ENCODE results near the gene TKTL1. TPM values are rescaled to one million over a fixed set of nuclear protein-coding genes. Genes with fewer than 3 reads are reported as not detected.

The TKTL1 gene
- total and polyA plus RNA-seq, 4 donors: 0.23 to 0.24 TPM; not detected in 2

DNA sequence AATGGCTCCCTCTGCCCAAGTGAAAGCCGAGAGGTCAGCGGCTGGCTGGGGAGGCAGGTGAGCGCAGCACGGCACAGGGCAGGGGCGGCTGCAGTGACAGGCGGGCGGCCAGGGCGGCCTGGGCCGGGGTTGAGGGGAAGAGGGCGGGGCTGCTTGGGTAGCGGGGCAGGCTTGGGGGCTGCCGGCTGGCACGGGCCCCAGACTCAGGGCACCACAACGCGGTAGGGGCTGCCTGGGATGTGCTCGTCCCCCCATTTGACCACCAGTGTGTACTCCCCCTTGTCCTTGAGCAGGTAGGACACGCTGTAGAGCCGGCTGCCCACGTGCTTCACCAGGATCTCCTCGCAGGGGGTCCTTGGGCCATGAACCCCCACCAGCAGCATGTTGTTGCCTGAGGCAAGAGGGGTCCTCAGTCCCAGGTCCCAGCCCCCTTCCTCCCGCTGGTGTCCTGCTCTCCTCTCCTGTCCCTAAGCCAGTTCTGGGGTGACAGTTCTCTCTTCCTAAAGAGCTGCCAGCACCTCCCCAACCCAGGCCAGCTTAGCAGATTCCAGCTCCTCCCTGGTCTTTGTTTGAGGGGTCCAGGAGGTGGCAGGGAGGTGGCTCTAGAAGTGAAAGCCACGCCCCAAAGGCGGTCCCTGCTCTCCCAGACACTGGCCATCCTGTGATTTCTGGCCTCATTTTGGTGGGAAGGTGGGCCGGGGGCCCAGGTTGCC is 53.2 kb downstream of the TKTL1 start:
- DNase-seq (peak in 1 of 2 donors; percentile 51), ATAC-seq (ENCODE audit: low FRiP score) (no peak)
- WGBS, 2 donors: 84% methylated on average over 22 to 24 of the region's 24 CpGs
- Histone ChIP-seq H3K27me3 (ENCODE audit: control insufficient read depth in 1 of 2, insufficient read depth in 2 of 2, low read length in 1 of 2) (no peaks in the 10 kb centered on the region), H3K9me3 (ENCODE audit: control insufficient read depth, low read length) (no peaks in the 10 kb centered on the region), H3K4me3 (ENCODE audit: low read length in 2 of 2) (no peak overlapping the region), H3K27ac (ENCODE audit: low read depth in 1 of 2, low read length in 2 of 2) (peak overlapping the region in 1 of 2 donors; percentile 18), H3K4me1 (ENCODE audit: control insufficient read depth in 1 of 2, insufficient read depth in 2 of 2, low read length in 2 of 2) (no peaks in the 10 kb centered on the region), H3K36me3 (ENCODE audit: control insufficient read depth in 1 of 2, insufficient read depth in 2 of 2, low read length in 1 of 2) (peaks cover 0 to 18% of the 10 kb centered on the region in 2 donors)
- intact Hi-C loops (cut with DNase I): no loop called here

DNA sequence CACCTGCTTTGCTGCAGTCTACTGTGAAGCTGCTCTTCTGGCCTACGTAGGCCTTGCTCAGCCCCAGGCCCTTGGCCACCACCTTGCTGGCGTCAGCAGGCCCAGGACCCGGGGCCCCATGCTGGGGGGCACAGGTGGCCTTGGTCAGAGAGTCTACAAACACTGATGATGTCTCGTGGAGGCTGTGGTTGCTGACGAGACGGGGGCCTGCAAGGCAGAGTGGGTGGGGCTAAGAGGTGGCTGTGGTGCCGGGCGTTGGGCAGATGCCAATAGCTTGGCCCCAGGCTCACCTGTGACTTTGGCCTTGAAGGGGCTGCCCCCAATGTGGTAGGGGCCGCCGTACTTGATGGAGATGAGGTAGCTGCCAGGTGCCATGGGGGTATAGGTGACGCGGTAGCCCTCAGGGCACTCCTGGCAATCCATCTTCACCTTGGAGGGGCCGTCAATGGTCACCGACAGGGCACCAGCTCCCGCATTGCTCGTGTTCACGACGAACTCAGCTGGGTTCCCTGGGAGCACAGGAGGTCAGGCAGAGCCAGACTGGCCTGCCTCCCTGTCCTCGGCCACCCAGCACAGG is 53.9 kb downstream of the TKTL1 start:
- Histone ChIP-seq H3K9me3 (ENCODE audit: control insufficient read depth, low read length) (no peaks in the 10 kb centered on the region), H3K27me3 (ENCODE audit: control insufficient read depth in 1 of 2, insufficient read depth in 2 of 2, low read length in 1 of 2) (no peaks in the 10 kb centered on the region), H3K4me3 (ENCODE audit: low read length in 2 of 2) (no peak overlapping the region), H3K27ac (ENCODE audit: low read depth in 1 of 2, low read length in 2 of 2) (peak overlapping the region in 1 of 2 donors; percentile 18), H3K36me3 (ENCODE audit: control insufficient read depth in 1 of 2, insufficient read depth in 2 of 2, low read length in 1 of 2) (peaks cover 0 to 23% of the 10 kb centered on the region in 2 donors), H3K4me1 (ENCODE audit: control insufficient read depth in 1 of 2, insufficient read depth in 2 of 2, low read length in 2 of 2) (no peaks in the 10 kb centered on the region)
- intact Hi-C loops (cut with DNase I): no loop called here
- DNase-seq: peak in 1 of 2 donors; percentile 38
- no peak for ATAC-seq (ENCODE audit: low FRiP score)
- 52 to 67% methylated on average over 19 of the region's 19 CpGs for WGBS, 2 donors

DNA sequence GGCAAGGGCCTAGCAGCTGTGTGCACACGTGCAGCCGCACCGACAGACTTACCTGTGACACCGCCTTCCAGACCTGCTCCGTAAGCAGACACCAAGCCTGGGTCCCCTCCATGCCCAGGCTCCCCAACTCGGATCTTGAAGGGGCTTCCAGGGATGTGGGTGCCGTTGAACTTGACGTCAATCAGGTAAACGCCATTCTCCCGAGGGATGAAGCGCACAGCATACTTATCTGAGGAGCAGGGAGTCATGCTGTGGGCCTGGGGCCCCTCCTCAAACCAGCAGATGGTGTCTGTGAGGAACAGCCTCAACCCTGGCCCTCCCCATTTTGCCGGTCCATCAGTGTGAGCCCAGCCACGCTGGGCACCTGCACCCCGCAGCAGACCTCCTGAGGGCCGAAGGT is 54.4 kb downstream of the TKTL1 start:
- DNase-seq (peak in 1 of 2 donors; percentile 26), ATAC-seq (ENCODE audit: low FRiP score) (no peak)
- Histone ChIP-seq H3K4me3 (ENCODE audit: low read length in 2 of 2) (no peak overlapping the region), H3K27me3 (ENCODE audit: control insufficient read depth in 1 of 2, insufficient read depth in 2 of 2, low read length in 1 of 2) (no peaks in the 10 kb centered on the region), H3K4me1 (ENCODE audit: control insufficient read depth in 1 of 2, insufficient read depth in 2 of 2, low read length in 2 of 2) (no peaks in the 10 kb centered on the region), H3K36me3 (ENCODE audit: control insufficient read depth in 1 of 2, insufficient read depth in 2 of 2, low read length in 1 of 2) (peaks cover 0 to 23% of the 10 kb centered on the region in 2 donors), H3K27ac (ENCODE audit: low read depth in 1 of 2, low read length in 2 of 2) (no peak overlapping the region), H3K9me3 (ENCODE audit: control insufficient read depth, low read length) (no peaks in the 10 kb centered on the region)
- intact Hi-C loops (cut with DNase I): no loop called here
- WGBS, 2 donors: 75 to 79% methylated on average over 15 of the region's 15 CpGs

DNA sequence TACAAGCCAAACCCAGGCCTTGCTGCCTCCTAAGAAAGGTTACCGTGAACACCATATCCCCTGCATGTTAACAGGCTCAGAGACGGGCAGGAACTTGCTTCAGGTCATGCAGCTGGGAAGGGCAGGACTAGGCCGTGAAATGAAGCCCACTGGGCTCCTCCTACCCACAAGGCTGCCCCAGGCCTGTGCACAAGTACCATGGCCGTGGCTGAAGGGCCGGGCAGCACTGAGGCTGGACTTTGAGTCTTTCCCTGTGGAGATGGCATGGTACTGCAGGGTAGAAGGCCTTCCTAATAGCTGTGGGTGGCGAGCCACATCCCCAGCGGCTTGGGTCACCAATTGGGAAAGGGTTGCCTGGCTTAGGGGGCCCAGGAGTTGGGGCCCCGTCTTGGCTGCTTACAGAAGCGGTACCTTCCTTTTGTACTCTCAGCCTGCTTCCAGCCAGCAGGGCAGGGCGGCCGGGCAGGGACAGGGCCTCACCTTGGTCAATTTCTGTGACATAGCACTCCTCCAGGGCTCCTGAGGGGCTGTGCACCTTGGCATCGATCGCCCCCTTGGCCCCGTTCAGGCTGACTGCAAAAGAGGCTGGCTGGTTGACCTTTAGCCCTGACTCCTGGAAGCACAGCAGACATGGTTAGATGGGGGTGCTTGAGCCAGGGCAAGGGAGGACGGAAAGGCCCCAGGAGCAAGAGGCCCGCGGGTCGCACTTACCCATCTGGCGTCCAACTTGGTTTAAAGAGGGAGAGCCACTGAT is 55.0 kb downstream of the TKTL1 start:
- H3K4me3 ChIP-seq (ENCODE audit: low read length in 2 of 2): no peak overlapping the region
- H3K27me3 ChIP-seq (ENCODE audit: control insufficient read depth in 1 of 2, insufficient read depth in 2 of 2, low read length in 1 of 2): no peaks in the 10 kb centered on the region
- H3K36me3 ChIP-seq (ENCODE audit: control insufficient read depth in 1 of 2, insufficient read depth in 2 of 2, low read length in 1 of 2): peaks cover 0 to 23% of the 10 kb centered on the region in 2 donors
- ATAC-seq (ENCODE audit: low FRiP score) (no peak), DNase-seq (peak in 1 of 2 donors; percentile 45)
- intact Hi-C loops (cut with DNase I): no loop called here
- 76 to 80% methylated on average over 19 of the region's 19 CpGs for WGBS, 2 donors
- H3K9me3 ChIP-seq (ENCODE audit: control insufficient read depth, low read length): no peaks in the 10 kb centered on the region
- H3K27ac ChIP-seq (ENCODE audit: low read depth in 1 of 2, low read length in 2 of 2): no peak overlapping the region
- no peaks in the 10 kb centered on the region for H3K4me1 ChIP-seq (ENCODE audit: control insufficient read depth in 1 of 2, insufficient read depth in 2 of 2, low read length in 2 of 2)

DNA sequence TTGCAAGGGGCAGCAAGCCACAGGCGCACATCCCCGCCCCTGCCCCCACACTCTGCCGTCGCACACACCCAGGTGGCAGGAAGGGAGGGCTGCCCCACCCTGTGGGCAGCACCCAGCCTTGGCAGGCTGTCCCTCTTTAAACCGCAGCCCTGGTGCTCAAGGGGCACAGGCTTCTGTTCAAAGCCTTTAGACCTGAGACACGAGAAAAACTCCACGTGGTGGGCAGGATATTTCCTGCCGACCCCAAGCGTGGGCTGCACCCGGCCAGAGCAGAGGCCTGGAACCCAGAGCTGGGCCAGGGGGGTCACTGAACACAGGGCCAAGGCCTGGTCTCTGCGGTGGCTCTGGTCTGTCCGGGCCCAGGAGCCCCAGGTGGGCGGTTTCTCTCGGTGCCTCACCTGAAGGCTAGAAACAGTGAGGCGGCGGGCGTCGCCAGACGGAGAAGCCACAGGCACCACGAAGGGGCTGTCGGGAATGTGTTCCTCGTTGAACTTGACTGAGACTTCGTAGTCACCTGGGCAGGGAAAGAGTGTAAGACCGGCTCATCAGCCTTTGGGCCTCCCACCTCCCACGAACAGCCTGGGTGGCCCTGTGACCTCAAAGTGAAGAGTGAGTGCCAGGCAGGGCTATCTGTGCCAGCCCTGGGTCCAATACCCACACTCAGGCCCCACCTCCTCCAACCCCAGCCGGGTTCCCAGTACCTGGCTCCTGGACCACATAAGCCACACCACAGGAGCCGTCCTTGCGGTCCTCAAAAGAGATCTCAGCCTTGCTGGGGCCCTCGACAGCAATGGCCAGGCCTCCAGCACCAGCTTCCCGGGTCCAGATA is 55.8 kb downstream of the TKTL1 start:
- Histone ChIP-seq H3K27me3 (ENCODE audit: control insufficient read depth in 1 of 2, insufficient read depth in 2 of 2, low read length in 1 of 2) (no peaks in the 10 kb centered on the region), H3K4me1 (ENCODE audit: control insufficient read depth in 1 of 2, insufficient read depth in 2 of 2, low read length in 2 of 2) (no peaks in the 10 kb centered on the region), H3K9me3 (ENCODE audit: control insufficient read depth, low read length) (no peaks in the 10 kb centered on the region), H3K36me3 (ENCODE audit: control insufficient read depth in 1 of 2, insufficient read depth in 2 of 2, low read length in 1 of 2) (peaks cover 0 to 23% of the 10 kb centered on the region in 2 donors), H3K4me3 (ENCODE audit: low read length in 2 of 2) (no peak overlapping the region), H3K27ac (ENCODE audit: low read depth in 1 of 2, low read length in 2 of 2) (no peak overlapping the region)
- DNase-seq: peak in 1 of 2 donors; percentile 40
- WGBS, 2 donors: 64 to 73% methylated on average over 30 of the region's 30 CpGs
- no peak for ATAC-seq (ENCODE audit: low FRiP score)
- intact Hi-C loops (cut with DNase I): no loop called here

DNA sequence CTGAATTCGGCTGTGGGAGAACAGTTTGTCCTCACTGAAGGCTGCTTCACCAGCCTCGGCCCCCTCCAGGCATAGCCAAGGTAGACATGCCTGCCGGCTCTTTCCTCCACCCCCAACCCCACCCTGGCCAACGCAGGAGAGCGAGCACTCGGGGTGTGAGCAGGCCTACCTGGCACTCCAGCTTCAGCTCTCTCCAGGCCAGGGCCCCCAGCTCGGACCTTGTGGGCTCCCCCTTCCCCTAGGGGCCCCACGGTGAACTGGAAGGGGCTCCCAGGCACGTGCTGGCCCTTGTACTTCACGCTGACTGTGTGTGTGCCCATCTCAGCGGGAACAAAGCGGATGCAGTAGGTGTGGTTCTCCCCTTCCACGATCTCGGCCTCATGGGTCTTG is 56.4 kb downstream of the TKTL1 start:
- 66 to 73% methylated on average over 13 to 14 of the region's 14 CpGs for WGBS, 2 donors
- Histone ChIP-seq H3K4me3 (ENCODE audit: low read length in 2 of 2) (no peak overlapping the region), H3K4me1 (ENCODE audit: control insufficient read depth in 1 of 2, insufficient read depth in 2 of 2, low read length in 2 of 2) (no peaks in the 10 kb centered on the region), H3K27ac (ENCODE audit: low read depth in 1 of 2, low read length in 2 of 2) (no peak overlapping the region), H3K36me3 (ENCODE audit: control insufficient read depth in 1 of 2, insufficient read depth in 2 of 2, low read length in 1 of 2) (peaks cover 0 to 23% of the 10 kb centered on the region in 2 donors), H3K9me3 (ENCODE audit: control insufficient read depth, low read length) (no peaks in the 10 kb centered on the region), H3K27me3 (ENCODE audit: control insufficient read depth in 1 of 2, insufficient read depth in 2 of 2, low read length in 1 of 2) (no peaks in the 10 kb centered on the region)
- DNase-seq (no peak), ATAC-seq (ENCODE audit: low FRiP score) (no peak)
- intact Hi-C loops (cut with DNase I): no loop called here

DNA sequence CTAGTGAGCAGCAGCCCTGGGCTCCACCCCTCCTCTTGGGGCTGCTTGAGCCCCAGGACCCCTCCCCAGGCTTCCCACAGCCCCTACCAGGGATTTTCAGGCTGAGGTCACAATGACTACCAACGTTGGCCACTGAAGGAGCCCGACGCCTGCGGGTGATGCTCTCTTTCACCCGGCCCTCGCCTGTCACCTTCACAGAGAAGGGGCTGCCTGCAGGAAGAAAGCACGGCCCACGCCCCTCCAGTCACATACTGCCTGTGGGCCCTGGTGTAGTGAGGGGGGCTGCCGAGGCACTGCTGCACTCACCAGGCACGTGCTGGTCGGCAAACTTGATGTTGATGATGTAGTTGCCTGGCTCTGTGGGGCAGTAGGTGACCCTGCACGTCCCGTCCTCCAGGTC is 56.9 kb downstream of the TKTL1 start:
- H3K27ac ChIP-seq (ENCODE audit: low read depth in 1 of 2, low read length in 2 of 2): no peak overlapping the region
- DNase-seq: no peak
- intact Hi-C loops (cut with DNase I): no loop called here
- no peak overlapping the region for H3K4me3 ChIP-seq (ENCODE audit: low read length in 2 of 2)
- 66 to 77% methylated on average over 13 of the region's 13 CpGs for WGBS, 2 donors
- H3K9me3 ChIP-seq (ENCODE audit: control insufficient read depth, low read length): no peaks in the 10 kb centered on the region
- ATAC-seq (ENCODE audit: low FRiP score): no peak
- H3K27me3 ChIP-seq (ENCODE audit: control insufficient read depth in 1 of 2, insufficient read depth in 2 of 2, low read length in 1 of 2): no peaks in the 10 kb centered on the region
- H3K36me3 ChIP-seq (ENCODE audit: control insufficient read depth in 1 of 2, insufficient read depth in 2 of 2, low read length in 1 of 2): peaks cover 0 to 27% of the 10 kb centered on the region in 2 donors
- H3K4me1 ChIP-seq (ENCODE audit: control insufficient read depth in 1 of 2, insufficient read depth in 2 of 2, low read length in 2 of 2): no peaks in the 10 kb centered on the region

DNA sequence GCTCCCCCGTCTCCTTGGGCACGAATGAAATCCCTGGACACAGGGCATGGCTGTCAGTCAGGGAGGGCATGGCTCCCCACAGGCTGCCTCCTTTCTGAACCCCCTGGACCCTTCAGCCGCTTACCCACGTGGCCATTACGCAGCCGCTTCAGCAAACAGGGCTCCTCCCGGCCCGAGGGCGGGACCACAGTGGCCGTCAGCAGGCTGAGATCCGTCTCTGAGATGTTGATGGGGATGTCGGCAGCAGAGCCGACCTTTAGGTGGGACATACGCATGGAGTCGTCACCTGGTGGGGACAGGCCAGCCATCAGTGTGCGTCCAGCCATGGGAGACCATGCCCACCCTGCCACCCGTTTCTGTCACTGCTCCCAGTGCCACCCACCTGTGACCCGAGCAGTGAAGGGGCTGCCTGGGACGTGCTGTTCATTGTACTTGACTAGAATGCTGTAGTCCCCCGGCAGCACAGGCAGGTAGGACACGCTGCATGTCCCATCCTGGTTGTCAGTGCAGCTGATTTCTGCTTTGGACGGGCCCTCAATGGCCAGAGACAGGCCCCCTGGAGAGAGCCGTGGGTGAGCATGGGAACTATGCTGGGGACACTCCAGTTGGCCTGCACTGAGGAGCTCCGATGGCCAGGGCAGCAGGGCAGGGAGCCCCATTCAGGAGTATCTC is 57.7 kb downstream of the TKTL1 start:
- H3K27me3 ChIP-seq (ENCODE audit: control insufficient read depth in 1 of 2, insufficient read depth in 2 of 2, low read length in 1 of 2): no peaks in the 10 kb centered on the region
- WGBS, 2 donors: 63 to 74% methylated on average over 22 to 24 of the region's 24 CpGs
- no peak for DNase-seq
- H3K36me3 ChIP-seq (ENCODE audit: control insufficient read depth in 1 of 2, insufficient read depth in 2 of 2, low read length in 1 of 2): peaks cover 0 to 29% of the 10 kb centered on the region in 2 donors
- no peaks in the 10 kb centered on the region for H3K4me1 ChIP-seq (ENCODE audit: control insufficient read depth in 1 of 2, insufficient read depth in 2 of 2, low read length in 2 of 2)
- no peak overlapping the region for H3K27ac ChIP-seq (ENCODE audit: low read depth in 1 of 2, low read length in 2 of 2)
- no peak overlapping the region for H3K4me3 ChIP-seq (ENCODE audit: low read length in 2 of 2)
- no peaks in the 10 kb centered on the region for H3K9me3 ChIP-seq (ENCODE audit: control insufficient read depth, low read length)
- intact Hi-C loops (cut with DNase I): no loop called here
- no peak for ATAC-seq (ENCODE audit: low FRiP score)

All from aorta (tissue), 5 donors.